Stimulated activated CD8-positive, alpha-beta memory T cell treated with anti-CD3 and anti-CD28 coated beads, Interleukin-4, amount 100 ng/mL, for 4 hours (primary cell): ENCODE results near the gene INO80E.

Experiments used
- DNase-seq, 2 donors: peaks; one replicate each; pipeline ENCODE4 v3.0.0-alpha.2; 2020; ENCODE audit warnings: low read depth in 2 of 2, low spot score in 1 of 2

The INO80E gene

GRCh38 chr16:29992344-29992967 lies 3.6 kb upstream of the INO80E start:
- no peak for DNase-seq

- DNase-seq = no peak
Measured at GRCh38 chr16:29993191-29993902, 2.7 kb upstream of the INO80E start.

GRCh38 chr16:29993903-29994599 lies 2.0 kb upstream of the INO80E start:
- no peak for DNase-seq

GRCh38 chr16:29994600-29995323 lies 1.3 kb upstream of the INO80E start:
- DNase-seq = peak; percentile 33 to 45

- DNase-seq = peak; percentile 63 to 66
Measured at GRCh38 chr16:29995324-29995910, 624 bp upstream of the INO80E start, which contains the start of gene HIRIP3. HIRIP3 (minus strand) TSS chr16:29995617; CDS start chr16:29995605, 12 bp downstream.

- DNase-seq = no peak
Measured at GRCh38 chr16:29996766-29997250, 767 bp downstream of the INO80E start.

- no peak for DNase-seq
Measured at GRCh38 chr16:29999605-30000004, 3.6 kb downstream of the INO80E start.

GRCh38 chr16:30000735-30001631 lies 4.9 kb downstream of the INO80E start:
- no peak for DNase-seq

- DNase-seq = no peak
Measured at GRCh38 chr16:30002614-30003346, 6.7 kb downstream of the INO80E start.

GRCh38 chr16:30003670-30004423 lies 7.8 kb downstream of the INO80E start:
- DNase-seq = no peak

- DNase-seq = no peak
Measured at GRCh38 chr16:30004424-30004776, 8.4 kb downstream of the INO80E start.

- DNase-seq = no peak
Measured at GRCh38 chr16:30004811-30005242, 8.8 kb downstream of the INO80E start.

GRCh38 chr16:30005341-30006094 lies 9.5 kb downstream of the INO80E start:
- DNase-seq = no peak

GRCh38 chr16:30006095-30006473 lies 10.0 kb downstream of the INO80E start:
- DNase-seq = no peak

GRCh38 chr16:30006659-30007377 lies 10.8 kb downstream of the INO80E start:
- DNase-seq = no peak

GRCh38 chr16:30007378-30007895 lies 11.4 kb downstream of the INO80E start:
- DNase-seq = no peak
